Calu3 (cell line): ENCODE results near the gene NBEA. TPM values are rescaled to one million over a fixed set of nuclear protein-coding genes. Genes with fewer than 3 reads are reported as not detected.
A peak's percentile ranks its signal among the peaks of the same experiment; 100 is the strongest.

Experiments
- BruUV-seq: library from RNA; stranded (reverse); fragments of 400-500 nt; replicated peaks from 2 replicates; lab custom pipeline; 2021; lab: Mats Ljungman, UMichigan
- CTCF ChIA-PET: fragments of 300-600 bp; sonication (Branson Sonifier 250); formaldehyde crosslinking; loops from one replicate; lab custom pipeline; 2022; ENCODE audit warnings: antibody characterized with exemption; lab: Charles Lee
- DNase-seq: peaks from one replicate; pipeline ENCODE4 v3.0.0; 2022
- H3K27ac Mint-ChIP-seq: one replicate; pipeline ENCODE4 v1.8.0; 2022; ENCODE audit warnings: mixed read lengths; ENCODE audit not compliant: unreplicated experiment
- H3K27me3 Mint-ChIP-seq: one replicate; pipeline ENCODE4 v1.8.0; 2022; ENCODE audit warnings: mixed read lengths; ENCODE audit not compliant: unreplicated experiment
- H3K36me3 Mint-ChIP-seq: one replicate; pipeline ENCODE4 v1.8.0; 2022; ENCODE audit warnings: mild to moderate bottlenecking, moderate library complexity, mixed read lengths; ENCODE audit not compliant: insufficient read depth, unreplicated experiment
- H3K4me1 Mint-ChIP-seq: one replicate; pipeline ENCODE4 v1.8.0; 2022; ENCODE audit warnings: mild to moderate bottlenecking, low read depth, mixed read lengths; ENCODE audit not compliant: unreplicated experiment
- H3K4me3 Mint-ChIP-seq: one replicate; pipeline ENCODE4 v1.8.0; 2022; ENCODE audit warnings: mild to moderate bottlenecking, low read depth, moderate library complexity, mixed read lengths; ENCODE audit not compliant: unreplicated experiment
- H3K9me3 Mint-ChIP-seq: one replicate; pipeline ENCODE4 v1.8.0; 2022; ENCODE audit warnings: low read depth, mixed read lengths; ENCODE audit not compliant: unreplicated experiment
- CTCF ChIP-seq: fragments of 200-600 bp; IDR thresholded peaks from one replicate; pipeline ENCODE4 v1.8.0; 2022; ENCODE audit warnings: antibody characterized with exemption; ENCODE audit not compliant: unreplicated experiment
- intact Hi-C: fragments of 100-400 bp; cut with micrococcal nuclease; formaldehyde crosslinking; loops from one replicate; pipeline ENCODE4 v1.10.0; 2022; ENCODE audit not compliant: unreplicated experiment
- total RNA-seq: library from RNA; stranded (reverse); gene quantifications from 2 replicates; pipeline ENCODE4 v1.2.3, GENCODE V29; 2022

Gene NBEA
- total RNA-seq, 1 experiment from 2014 or later, result 18.0 TPM

DNA sequence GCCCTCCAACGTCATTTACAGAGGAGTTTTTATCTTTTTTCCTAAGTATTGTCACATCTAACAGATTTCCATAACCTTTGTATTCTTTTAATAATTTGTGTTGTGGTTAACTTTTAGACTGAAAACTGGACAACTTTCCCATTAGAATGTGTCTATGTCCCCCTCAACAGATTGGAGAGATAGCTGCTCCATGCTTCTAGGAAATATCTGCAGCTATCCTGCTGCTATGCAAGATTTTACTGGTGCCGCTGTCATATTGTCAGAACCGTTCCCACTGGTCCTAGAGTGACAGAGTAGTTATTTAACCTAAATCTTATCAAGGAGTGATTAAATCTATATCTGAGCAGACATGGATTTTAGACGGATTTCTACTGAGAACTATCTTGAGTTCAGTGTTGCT lies 404.4 kb downstream of the NBEA start:
- no TSS peak for BruUV-seq
- Mint-ChIP-seq H3K36me3 (no peaks in the 10 kb centered on the region), H3K4me3 (no peak overlapping the region), H3K9me3 (no peaks in the 10 kb centered on the region), H3K27ac (no peak overlapping the region), H3K27me3 (no peaks in the 10 kb centered on the region), H3K4me1 (peaks cover 9% of the 10 kb centered on the region)
- no peak for DNase-seq
- CTCF ChIA-PET, result no interaction called here
- intact Hi-C loops, result no loop called here
- TF ChIP-seq CTCF, result no peak

DNA sequence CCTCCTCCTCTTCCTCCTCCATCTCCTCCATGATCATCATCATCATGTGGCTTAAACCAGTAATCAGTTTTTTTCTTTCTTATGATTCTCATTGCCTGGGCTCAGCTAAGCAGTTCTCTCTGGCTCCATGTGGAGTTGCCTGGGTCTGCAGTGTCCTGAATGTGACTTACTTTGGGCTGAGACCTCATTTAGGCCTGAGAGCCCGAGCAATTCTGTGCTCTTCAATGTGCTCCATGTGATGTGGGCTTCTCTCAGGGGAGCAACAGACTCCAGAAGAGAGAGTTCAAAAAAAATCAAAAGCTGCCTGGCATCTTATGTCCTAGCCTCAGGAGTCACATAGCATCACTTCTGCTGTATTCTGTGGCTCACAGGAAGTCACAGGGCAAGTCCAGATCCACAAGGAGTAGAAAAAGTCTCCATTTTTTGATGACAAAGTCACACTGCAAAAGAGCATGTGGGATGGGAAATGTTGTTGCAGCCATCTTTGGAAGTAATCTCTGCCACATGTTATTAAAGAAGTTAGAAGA lies 405.7 kb downstream of the NBEA start:
- Mint-ChIP-seq H3K9me3 (no peaks in the 10 kb centered on the region), H3K27me3 (no peaks in the 10 kb centered on the region), H3K4me3 (no peak overlapping the region), H3K36me3 (no peaks in the 10 kb centered on the region), H3K27ac (no peak overlapping the region), H3K4me1 (peaks cover 9% of the 10 kb centered on the region)
- no TSS peak for BruUV-seq
- intact Hi-C loops, result no loop called here
- TF ChIP-seq CTCF, result no peak
- CTCF ChIA-PET, result no interaction called here
- DNase-seq, result no peak

DNA sequence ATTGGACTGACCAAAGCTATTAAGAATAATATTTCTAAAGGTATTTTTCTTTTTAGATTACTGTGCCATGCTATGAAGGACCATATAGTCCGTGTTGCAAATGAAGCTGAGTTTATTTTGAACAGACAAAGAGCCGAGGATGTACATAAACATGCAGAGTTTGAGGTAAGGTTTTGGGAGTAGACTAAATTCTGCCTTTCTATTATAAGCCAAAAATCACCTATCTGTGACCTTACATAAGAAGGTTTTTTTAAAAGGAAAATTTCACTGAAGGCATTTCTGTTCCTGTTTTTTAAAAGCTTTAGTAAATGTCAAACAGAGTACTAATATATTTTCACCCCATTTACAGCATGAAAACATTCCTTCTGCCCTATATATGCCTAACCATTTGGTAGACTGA lies 407.0 kb downstream of the NBEA start:
- CTCF ChIA-PET, result no interaction called here
- Mint-ChIP-seq H3K4me1 (peaks cover 9% of the 10 kb centered on the region), H3K27ac (no peak overlapping the region), H3K27me3 (no peaks in the 10 kb centered on the region), H3K36me3 (no peaks in the 10 kb centered on the region), H3K4me3 (no peak overlapping the region), H3K9me3 (no peaks in the 10 kb centered on the region)
- DNase-seq, result no peak
- intact Hi-C loops, result no loop called here
- BruUV-seq, result no TSS peak
- no peak for TF ChIP-seq CTCF

DNA sequence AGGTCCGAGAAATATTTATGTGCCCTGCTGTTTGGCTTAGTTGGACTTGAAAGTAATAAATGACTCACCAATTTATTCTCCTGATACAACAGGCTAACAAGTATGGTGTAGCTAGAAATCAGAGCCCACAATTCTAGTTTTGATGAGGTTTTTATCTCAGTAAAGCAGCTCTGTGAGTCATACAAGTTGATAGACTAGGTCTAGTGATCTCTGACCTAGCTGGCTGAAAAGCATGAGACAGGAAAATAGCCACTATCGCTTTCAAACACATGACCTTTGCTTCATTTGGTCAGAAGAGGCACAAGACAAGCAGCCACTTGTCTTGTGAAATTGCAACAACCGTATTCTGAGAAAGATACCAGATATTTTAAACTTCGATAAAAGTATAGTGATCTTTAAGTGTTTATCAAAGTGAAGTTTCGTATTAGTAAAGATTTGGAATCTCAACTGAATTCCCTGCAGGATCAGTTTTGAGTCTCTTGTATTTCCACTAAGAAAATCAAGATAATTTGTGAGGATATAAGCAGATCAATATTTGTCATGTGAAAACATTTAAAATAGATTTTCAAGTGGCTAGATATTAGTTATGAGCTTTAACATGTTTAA lies 407.7 kb downstream of the NBEA start:
- H3K36me3 Mint-ChIP-seq, result no peaks in the 10 kb centered on the region
- no TSS peak for BruUV-seq
- TF ChIP-seq CTCF, result no peak
- H3K27ac Mint-ChIP-seq, result peak overlapping the region; percentile 47
- no peaks in the 10 kb centered on the region for H3K27me3 Mint-ChIP-seq
- intact Hi-C loops, result no loop called here
- DNase-seq, result no peak
- CTCF ChIA-PET, result no interaction called here
- H3K9me3 Mint-ChIP-seq, result no peaks in the 10 kb centered on the region
- H3K4me1 Mint-ChIP-seq, result peaks cover 9% of the 10 kb centered on the region
- H3K4me3 Mint-ChIP-seq, result no peak overlapping the region
